GOT3 (cell line): Measurements from ENCODE around the gene PIANP.

Source experiments
- DNase-seq: peaks from one replicate; lab custom pipeline; 2025; ENCODE audit warnings: mixed read lengths; lab: John Stamatoyannopoulos, UW

The PIANP gene

GRCh38 chr12:6703631-6704030 is 3.0 kb upstream of the PIANP start:
- DNase-seq: no peak

DNA sequence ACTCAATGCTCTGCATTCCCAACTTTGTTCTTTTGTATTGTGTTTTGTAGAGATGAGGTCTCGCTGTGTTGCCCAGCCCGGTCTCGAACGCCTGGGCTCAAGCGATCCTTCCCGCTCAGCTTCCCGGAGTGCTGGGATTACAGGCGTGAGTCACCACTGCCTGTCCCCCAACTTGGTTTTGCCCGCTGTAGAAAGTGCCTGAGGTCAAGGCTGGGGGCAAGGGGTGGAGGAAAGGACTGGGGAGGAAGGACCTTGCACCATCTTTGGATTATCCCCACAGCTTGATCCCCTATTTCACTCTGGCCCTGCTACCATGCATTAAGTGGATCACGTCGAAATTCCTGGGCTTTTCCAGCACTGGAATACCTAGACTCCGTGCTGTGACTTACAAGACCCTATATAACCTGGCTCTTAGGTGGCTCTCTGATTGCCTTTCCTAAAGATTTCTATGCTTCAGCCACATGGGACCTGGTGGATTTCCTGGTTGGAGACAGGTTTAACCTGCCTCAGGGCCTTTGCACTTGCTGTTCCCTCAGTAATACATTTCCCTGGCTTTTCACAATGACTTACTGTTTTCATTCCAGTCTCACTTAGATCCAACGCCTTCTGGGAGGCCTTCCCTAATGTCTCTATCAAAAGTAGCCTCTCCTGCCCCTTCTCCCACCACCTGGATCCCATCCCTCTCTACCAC is 608 bp upstream of the PIANP start:
- no peak for DNase-seq

DNA sequence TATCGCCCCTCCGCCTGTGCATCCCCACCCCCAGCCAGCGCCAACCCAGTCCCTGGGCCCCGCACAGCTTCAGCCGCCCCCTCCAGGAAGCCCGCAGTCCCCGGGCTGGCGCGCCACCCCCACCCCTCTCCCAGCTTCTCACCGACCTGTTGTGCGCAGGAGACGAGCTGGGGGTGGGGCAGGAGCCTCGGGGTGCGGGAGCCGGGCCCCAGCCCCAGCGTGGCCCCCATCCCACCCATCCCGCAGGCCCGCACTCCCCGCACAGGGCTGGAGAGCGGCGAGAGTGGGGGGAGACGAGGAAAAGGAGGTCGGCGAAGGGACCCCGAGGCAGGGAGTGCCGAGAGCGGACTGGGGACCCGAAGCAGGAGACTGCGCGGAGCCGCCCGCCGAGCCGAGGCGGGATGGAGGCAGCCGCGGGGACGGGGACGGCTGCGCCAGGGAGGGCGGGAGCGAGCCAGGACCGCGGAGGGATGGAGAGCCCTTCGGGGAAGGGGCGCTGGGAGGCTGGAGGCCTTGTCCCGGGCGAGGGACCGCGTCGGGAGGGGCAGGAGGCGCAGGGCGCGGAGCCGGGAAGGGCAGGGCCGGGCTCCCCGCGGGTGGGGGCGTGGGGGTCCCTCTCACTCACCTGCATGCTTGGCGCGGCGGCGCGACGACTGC is 498 bp downstream of the PIANP start:
- no peak for DNase-seq

GRCh38 chr12:6699259-6699988 is 1.2 kb downstream of the PIANP start:
- no peak for DNase-seq

DNA sequence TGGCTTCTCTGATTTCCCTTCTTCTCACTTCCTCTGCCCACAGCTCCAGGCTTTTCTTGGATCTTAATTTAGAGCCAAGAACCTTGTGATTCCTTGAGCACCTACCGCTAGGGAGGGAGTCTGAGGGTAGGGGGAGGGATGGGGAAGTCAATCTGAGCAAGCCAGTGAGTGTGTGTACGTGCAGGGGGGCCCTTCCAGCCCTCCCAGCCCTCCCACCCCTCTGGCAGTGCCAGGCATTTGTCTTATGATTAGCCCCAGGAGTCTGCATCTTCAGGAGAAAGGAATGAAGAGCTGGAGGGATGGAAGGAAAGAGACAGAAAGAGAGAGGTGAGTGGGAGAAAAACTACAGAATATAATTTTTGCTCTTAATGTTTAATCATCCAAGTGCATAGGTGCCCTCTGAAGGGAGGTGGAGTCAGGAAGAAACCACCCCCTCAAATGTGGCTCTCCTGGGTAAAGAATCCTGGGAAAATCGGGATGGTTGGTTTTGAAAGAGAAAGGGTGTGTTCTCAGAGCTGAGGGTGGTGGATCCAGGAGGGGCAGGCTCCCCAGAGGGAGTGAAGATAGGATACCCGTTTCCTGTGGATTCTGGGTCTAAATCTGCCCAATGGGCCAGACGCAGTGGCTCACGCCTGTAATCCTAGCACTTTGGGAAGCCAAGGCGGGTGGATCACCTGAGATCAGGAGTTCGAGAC is 2.1 kb downstream of the PIANP start:
- no peak for DNase-seq

GRCh38 chr12:6697584-6698351 is 2.8 kb downstream of the PIANP start:
- no peak for DNase-seq

- DNase-seq: no peak
Measured at GRCh38 chr12:6696690-6697583, 3.7 kb downstream of the PIANP start.

- no peak for DNase-seq
Measured at GRCh38 chr12:6695313-6696045, 5.1 kb downstream of the PIANP start.

DNA sequence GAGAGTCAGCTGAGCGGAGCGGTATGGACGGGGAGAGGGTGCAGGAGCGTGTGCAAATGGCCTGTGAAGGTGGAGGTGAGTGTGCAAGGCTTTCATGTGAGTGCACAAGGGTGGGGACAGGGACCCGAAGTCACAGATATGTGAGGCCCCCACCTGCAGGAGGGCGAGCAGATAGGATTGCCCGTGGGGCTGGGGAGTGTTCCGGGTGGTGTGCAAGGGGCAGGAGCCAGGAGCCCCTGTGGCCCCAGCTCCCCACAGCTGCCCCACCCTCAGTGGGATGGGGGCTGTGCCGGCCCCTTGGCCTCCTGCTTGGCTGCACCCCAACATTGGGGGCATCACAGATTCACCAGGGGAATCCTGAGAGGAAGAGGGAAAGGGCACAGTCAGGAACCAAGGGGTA is 5.9 kb downstream of the PIANP start:
- no peak for DNase-seq

DNA sequence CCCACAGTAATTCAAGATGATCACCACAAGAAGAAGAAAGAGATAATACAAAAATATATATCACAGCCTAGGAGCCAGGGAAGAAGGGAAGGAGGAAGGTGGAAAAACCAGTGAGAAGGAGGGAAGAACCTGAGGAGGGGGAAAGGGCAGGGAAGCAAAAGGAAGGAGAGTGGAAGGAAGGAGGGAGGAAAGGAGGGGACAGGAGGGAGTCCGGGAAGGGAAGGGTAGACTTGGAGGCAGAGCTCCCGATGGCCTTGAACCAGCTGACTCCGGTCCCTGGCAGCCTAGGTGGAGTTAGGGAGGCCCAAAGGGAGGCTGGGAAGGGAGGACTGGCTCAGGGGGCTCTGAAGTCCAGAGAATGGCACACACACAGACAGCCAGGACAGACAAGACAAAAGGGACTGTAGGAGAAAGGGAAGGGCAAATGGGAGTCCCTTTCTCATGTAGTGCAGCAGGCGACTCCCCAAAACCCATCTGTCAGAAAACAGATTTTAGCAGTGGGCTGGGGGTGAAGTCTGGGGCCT is 6.7 kb downstream of the PIANP start:
- no peak for DNase-seq

- no peak for DNase-seq
Measured at GRCh38 chr12:6692888-6693287, 7.7 kb downstream of the PIANP start.

DNA sequence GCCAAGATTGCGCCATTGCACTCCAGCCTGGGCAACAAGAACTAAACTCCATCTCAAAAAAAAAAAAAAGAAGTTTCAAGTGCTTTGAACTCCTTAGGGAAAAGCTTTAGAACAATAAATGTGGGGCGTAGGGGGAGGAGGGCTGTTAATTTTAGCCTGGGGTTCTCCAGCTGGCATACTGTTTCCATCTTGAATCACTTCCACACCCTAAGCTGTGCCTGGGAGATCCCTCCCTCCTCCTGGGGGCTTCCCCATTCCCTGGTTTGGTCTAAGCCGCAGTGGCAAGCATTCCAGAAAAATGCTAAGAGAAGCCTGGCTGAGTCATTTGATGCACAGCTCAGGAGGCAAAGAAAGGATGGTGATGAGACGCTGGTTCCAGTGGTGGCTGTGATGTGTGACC is 9.1 kb downstream of the PIANP start:
- DNase-seq: peak; percentile 16

GRCh38 chr12:6688999-6689882 is 11.4 kb downstream of the PIANP start, which contains the start of gene ZNF384:
Gene ZNF384 (minus strand): TSS chr12:6689375. CDS start chr12:6679520, 9,855 bp downstream.
- peak; percentile 84 for DNase-seq

DNA sequence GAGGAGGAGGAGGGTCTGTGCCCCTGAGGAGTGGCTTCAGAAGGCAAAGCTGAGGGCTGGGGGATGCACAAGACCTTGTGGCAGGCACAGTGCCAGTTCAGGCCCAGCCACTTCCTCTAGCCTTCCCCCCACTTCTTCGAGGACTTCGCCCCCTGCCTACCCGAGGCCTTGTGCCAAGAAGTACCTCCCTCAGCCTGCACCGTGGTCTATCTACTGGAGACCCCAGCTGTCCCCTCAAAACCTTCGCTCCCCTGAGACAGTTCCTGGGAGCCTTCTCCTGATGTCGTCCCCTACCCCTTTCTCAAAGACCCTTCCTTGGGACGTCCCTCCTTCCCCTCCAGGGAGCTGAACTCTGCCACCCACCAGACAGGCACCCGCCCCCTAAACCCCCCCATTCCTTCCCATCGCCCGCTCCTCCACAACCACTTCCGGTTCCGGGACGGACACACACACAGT is 12.0 kb downstream of the PIANP start:
- no peak for DNase-seq

GRCh38 chr12:6685814-6686213 is 14.8 kb downstream of the PIANP start:
- no peak for DNase-seq

GRCh38 chr12:6684609-6685008 is 16.0 kb downstream of the PIANP start:
- no peak for DNase-seq

DNA sequence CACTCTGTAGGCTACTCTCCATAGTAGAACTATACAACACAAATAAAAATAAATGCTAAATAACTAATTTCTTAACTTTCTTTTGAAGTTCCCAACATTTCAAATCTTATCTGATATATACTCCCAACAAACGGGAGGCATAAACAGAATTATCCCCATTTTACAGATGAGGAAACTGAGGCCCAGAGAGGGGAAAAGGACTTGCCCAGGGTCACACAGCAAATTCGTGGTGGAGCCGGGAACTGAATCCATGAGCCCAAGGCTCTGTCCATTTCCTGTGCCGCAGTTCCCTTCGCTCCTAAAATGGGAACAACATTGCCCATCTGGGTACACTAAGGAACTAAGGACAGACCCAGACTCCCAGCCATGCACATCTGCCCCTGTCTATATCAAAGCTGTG is 23.7 kb downstream of the PIANP start:
- no peak for DNase-seq

- DNase-seq: no peak
Measured at GRCh38 chr12:6672143-6672542, 28.5 kb downstream of the PIANP start.
